Mammary epithelial cell (primary cell): ENCODE measurements around the gene MIER2.

Source experiments
- CTCF ChIP-seq, 2 donors: IDR thresholded peaks in 1 of 2; conservative IDR thresholded peaks in 1 of 2; 2 replicates each; pipeline ENCODE4 v1.5.1; 2011 to 2012; ENCODE audit warnings: inconsistent platforms in 2 of 2, low read length in 2 of 2, mild to moderate bottlenecking in 2 of 2, control low read depth in 1 of 2, low read depth in 1 of 2; ENCODE audit not compliant: insufficient read depth in 1 of 2; ENCODE audit errors: extremely low read depth in 1 of 2
- EZH2 ChIP-seq: IDR thresholded peaks from 2 replicates; pipeline ENCODE4 v1.6.1; 2012; ENCODE audit warnings: low read length, inconsistent platforms, borderline replicate concordance

- TF ChIP-seq CTCF (conservative IDR thresholded peaks at IDR 0.05 in 1 of 2, IDR thresholded peaks at IDR 0.05 in 1 of 2; ENCODE audit: extremely low read depth in 1 of 2, insufficient read depth in 1 of 2, low read depth in 1 of 2, low read length in 2 of 2) (no peak), EZH2 (no peak)
Measured at GRCh38 chr19:362154-362553, 17.6 kb upstream of the MIER2 start.
